ENCODE measurements around the gene CEBPA.

- TF ChIP-seq CTCF (optimal IDR thresholded peaks at IDR 0.05 in 1 of 3, IDR thresholded peaks at IDR 0.05 in 1 of 3, conservative IDR thresholded peaks at IDR 0.05 in 1 of 3; ENCODE audit: extremely low read depth in 1 of 3, insufficient read depth in 2 of 3, low read length in 3 of 3) (no peak), EZH2 (IDR thresholded peaks at IDR 0.05; ENCODE audit: low read length) (no peak)
These were observed 4.8 kb upstream of the CEBPA start for GRCh38 chr19:33306853-33307792.
